CD4-positive, alpha-beta T cell treated with Interleukin-2 at 100 ng/mL for 4 hours (primary cell): ENCODE results near the gene NKX1-2.

Experiments used
- DNase-seq: peaks from one replicate; pipeline ENCODE4 v3.0.0-alpha.2; 2020; ENCODE audit warnings: low spot score

NKX1-2 gene

DNA sequence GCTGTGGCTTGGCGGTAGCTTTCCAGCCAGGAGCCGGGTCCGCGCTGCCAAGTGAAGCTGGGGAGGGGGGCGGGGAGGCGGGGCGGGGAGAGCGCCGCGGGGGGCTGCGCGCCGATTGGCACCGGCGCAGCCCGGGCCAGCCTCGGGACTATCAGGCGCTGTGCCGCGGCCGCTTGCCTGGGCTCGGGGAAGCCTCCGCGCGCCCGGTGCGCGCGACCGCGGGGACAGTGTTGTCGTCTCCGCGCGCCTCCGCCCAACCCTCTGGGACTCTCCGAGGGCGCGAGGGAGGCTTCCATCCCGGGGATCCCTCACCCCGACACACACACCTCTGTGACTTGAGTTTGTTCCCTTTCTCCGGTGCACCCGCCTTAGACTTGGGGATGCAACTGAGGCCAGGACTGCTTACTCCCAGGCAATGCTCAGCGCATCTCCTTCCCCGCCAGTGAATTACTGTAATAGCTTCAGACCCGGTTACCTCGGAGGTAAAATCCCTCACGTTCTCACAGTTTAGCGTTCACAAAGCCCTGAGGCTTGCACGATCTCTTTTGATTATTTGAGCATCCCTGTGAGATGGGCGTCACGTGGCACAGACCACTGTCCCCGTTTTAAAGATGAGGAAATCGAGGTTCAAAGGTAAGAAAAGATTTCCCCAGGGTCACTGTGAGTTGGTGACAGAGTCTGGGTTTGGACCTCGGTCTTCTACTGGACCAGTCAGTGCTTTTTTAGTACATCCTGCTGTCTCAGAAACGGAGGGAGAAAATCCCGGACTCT, at the start of gene NKX1-2:
Gene NKX1-2, minus strand, starts transcription at position 24 of the 771 bp plus-strand sequence. CDS start 92 bp downstream, outside the sequence.
- DNase-seq, result no peak

DNA sequence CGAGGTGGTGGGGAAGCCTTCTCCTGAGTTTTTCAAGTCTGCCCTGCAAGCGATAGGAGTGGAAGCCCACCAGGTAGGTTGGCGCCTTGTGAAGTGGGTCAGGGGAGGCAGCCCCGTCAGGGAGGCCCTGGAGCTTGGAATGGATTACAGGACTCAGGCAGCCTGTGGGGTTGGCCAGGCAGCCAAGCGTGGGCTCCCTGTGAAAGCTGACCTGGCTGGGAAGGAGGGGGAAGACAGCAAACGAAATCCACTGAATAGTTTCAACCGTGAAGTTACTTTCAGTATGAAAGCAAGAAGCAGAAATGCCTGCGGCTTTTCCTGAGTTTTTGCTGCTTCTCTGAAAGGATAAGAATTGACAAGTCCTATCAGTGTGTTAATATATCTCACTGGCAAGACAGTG, 48.2 kb upstream of the NKX1-2 start:
- DNase-seq, result no peak

DNA sequence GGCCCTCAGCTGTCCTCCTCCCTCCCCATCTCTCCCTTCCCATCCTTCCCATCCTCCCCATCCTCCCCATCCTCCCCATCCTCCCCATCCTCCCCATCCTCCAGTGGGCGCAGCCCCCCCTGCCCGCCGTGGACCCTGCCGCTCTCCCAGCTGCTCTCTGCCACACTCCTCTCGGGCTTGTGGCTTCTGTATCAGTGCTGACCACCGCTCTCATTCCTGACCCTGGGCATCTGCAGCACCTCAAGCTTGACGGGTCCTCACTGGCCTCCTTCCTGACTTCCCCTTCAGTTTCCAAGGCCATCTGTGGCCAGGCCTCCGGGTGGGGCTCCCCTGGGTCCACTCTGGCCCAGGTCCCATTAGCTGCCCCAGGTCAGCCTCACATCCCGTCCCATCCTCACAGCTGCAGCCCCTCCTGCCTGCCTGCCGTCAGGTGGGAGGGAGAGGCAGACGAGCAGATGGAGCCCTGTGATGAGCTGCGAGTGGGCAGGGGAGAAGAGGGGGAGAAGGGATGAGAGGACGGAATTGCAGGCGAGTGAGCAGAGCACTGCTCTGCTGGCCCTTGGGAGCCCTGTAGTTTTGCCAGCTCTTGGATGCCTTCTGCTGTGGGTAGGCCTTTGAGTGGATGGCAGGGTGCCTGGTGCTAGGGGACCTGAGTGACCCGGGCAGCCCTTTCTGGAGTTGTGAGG, 47.5 kb upstream of the NKX1-2 start:
- no peak for DNase-seq

DNA sequence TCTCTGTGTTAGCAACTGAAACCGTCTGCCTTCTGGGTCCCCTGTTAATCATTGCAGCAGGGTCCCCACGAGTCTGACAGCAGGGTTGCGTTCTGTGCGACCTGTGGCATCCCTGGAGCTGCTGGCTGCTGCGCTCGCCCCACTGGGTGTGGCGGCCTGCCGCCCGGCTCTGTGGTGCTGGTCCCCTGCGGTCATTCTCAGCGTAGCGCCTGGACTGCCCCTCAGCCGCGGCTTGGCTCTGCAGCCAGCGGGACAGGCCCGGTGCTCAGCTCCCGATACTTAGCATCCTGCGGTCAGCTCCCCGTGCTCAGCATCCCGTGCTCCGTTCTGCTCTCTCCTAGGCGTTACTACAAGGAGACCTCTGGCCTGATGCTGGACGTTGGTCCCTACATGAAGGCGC, 46.8 kb upstream of the NKX1-2 start:
- DNase-seq, result no peak

DNA sequence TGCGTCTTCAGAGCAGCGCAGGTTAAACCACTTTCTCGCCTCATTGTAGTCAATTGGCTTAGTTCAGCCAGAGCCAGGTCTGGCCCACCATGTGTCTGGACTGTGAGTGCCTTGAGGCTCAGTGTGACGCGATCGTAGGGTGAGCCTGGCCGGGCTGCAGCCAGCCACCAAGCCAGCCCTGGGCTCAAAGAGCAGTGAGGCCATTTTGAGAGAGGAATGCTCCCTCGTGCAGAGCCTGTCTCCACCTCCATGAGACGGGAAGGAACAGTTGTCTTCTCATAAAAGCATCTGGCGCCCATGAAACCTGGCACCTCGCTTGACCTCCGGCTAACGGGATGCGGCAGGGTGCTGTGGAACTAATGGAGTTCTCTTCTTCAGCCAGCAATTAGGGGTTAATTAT, 46.3 kb upstream of the NKX1-2 start:
- no peak for DNase-seq

DNA sequence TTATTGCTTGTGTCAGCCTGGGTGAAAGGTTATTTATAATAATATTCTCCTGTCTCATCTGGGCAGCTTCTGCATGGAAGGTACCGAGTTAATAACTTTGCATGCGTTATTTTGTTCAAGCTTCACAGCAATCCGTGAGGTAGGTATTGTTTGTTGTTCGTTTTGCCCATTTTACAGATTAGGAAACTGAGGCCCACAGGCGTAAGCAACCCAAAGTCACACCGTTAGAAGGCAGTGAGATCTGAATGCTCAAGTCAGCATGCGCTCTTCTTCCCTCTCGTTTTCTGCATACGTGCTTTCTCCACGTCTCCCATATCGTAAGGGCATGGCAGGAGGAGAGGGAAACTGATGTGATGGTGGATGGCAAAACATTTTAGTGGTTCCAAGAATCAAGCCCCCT, 45.9 kb upstream of the NKX1-2 start:
- no peak for DNase-seq

DNA sequence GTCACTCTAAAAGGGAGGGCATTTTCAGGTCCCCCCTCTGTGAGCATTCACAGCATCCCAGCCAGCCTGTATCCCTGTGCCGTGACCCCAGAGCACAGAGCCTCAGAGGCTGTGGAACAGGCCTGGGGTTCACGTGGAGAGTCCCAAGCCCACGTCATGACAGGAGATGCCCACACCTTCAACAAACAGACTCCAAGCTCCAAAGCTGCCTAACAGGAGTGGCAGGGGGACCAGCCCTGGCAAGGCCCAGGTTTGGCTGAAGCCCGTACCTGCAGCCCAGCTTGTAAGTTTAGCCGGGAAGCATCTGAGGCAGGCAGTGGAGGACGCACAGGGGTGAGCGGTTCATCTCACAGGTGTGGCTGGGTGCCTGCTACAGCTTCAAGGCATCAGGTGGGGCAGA, 45.3 kb upstream of the NKX1-2 start:
- DNase-seq, result no peak

DNA sequence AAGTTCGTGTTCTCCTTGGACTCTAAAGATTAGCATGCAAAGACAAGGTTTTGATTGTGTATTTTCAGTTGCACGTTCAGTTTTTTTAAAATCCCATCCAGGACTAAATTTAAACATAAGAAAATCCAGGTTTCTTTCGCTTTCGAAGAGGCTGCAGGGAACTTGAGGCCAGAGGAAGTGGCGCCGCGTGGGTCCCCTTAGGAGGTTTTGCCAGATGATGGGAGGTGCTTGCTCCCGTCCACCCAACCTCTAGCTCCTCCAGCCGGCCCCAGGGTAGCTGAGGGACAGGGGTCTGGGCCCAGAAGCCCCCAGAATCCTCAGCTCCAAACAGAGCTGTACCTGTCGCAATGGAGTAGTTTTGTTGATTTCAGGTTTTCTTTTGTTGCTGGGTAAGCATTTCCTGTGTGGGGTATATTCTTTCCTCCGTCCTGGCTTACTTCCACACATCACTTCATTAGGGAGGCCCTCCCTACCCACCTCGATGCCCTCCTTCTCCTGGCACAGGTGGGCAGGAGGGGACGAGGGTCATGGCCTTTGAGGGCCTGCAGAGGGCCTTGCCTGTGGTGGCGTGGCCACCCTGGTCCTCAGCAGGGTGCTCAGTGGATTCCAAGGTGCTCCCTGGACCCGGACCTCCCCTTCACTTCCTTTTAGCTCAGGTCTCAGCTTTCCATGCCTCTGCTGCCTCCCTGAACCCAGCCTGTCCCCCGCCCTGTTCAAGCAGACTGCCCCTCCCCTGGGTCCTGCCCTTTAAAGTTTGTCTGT, 44.4 kb upstream of the NKX1-2 start:
- no peak for DNase-seq

DNA sequence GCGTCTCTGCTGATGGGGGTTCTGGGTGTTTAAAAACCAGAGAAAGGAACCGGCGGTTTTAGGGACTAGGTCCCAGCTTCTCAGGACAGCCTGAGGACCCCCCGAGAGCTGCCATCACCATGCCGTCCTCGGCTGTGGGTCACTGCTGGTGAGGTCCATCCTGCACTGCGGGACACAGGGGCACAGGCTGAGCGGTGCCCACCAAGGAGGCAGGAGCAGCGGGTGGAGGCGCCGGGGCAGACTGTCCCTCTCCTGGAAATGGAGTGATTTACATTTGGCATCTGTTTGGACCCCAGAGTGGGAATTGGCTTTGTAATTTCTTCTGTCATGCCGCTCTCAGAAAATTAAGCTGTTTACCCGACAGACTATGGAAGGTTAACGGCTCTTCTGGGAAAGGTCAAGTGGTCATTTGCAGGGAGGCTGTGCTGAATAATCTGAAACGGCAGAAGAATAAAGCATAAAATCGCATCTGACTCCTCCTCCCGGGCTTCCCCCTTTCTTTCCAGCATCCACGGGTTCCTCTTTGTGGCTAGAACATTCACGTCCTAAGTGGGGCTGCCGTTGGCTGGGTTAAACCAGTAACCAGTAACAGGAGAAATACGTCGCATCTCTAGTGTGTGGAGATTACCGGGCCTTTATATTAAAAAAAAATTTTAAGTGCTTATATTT, 43.5 kb upstream of the NKX1-2 start:
- DNase-seq, result no peak

DNA sequence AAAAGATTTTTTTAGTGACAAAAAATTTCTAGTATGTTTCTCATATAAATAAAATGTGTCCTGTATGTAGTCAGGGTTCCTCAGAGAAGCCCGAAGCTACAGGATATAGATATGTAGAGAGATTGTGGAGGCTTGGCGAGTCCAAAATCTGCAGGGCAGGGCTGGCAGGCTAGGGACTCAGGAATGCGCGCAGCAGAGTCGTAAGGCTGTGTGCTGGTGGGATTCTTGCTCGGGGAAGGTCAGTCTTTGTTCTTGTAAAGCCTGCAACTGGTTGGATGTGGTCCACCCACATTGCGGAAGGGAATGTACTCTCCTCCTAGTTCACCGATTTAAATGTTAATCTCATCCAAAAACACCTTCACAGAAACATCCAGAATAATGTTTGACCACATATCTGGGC, 42.4 kb upstream of the NKX1-2 start:
- DNase-seq, result no peak

DNA sequence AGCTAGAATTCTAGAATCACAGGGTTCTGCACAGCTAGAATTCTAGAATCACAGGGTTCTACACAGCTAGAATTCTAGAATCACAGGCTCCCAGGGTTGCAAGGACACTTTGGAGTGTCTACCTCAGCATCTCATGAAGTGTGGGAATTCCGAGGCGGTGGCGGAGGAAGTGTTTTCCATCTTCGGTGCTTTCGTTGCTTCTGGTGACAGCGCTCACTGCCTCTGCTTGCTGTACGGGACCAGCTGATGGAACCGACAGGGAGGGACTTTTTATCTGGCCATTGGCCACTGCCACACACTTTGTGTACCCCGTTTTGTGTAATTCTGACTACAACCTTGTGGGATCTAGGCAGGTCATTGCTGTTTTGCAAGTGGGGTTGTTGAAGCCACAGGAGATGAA, 41.3 kb upstream of the NKX1-2 start:
- no peak for DNase-seq

DNA sequence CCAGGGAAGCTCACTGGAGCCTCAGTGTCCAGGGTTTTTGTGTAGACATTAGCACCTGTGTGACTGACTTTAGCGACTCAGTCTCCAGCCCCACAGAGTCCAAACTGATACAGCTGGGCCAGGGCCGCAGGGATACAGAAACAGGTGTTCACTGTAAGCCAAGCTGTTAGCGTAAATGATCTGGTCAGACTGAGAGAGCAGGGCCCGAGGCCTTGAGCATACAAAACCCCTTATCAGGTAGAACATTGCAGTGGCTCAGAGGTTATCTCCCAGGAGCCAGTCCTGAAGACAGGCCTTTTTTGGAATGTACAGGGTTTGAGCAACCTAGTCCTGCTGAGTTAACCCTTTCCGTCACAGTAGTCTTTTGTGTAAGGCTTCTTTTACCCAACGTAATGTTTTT, 36.8 kb upstream of the NKX1-2 start:
- DNase-seq, result no peak

DNA sequence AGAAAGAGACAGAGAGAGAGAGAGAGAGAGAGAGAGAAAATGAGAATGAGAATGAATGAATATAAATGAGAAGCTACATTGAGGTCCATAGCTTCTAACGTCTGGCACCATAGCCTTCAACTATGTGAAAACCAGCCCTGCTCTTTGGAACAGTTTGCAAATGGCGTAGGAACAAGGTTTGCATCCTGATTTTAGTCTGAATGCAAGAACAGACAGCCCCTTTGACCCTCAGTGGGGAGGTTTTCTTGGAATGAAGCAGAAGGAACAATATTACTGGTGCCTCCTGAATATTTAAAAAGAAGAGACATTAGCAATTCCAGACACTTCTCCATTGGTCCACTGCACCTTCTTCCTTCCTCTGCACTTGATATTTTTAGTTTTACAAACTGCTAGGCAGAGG, 34.8 kb upstream of the NKX1-2 start:
- DNase-seq, result no peak

DNA sequence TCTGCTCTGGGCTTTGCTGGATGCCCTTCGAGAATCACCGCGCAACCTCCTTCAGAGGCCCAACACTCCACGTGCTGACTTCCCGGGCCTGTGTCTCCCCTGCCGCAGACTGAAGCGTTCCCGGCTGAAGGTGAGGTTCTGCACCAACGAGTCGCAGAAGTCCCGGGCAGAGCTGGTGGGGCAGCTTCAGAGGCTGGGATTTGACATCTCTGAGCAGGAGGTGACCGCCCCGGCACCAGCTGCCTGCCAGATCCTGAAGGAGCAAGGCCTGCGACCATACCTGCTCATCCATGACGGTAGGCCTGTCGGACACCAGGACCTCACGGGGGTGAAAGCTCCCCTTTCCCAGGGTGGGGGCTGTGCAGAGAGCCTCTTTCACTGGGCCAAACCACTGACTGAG, 34.2 kb upstream of the NKX1-2 start:
- DNase-seq, result no peak

DNA sequence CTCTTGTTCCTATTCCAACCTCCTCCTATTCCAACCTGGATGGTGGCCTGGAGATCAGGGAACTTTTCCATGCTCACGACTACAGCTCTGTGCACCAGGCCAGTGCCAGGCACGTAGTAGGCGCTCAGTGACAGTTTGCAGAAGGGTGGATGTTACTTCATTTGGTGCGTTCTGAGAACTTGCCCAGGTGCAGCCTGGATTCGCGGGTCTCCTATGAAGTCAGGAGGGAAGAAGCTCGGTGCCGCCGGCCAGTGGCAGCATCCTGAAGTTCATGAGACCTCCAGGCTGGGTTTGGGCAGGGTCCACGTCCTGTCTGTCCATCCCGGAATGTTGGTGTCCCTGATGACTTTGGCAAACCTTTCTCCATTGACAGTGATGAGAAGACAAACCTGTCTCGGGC, 33.0 kb upstream of the NKX1-2 start:
- no peak for DNase-seq

DNA sequence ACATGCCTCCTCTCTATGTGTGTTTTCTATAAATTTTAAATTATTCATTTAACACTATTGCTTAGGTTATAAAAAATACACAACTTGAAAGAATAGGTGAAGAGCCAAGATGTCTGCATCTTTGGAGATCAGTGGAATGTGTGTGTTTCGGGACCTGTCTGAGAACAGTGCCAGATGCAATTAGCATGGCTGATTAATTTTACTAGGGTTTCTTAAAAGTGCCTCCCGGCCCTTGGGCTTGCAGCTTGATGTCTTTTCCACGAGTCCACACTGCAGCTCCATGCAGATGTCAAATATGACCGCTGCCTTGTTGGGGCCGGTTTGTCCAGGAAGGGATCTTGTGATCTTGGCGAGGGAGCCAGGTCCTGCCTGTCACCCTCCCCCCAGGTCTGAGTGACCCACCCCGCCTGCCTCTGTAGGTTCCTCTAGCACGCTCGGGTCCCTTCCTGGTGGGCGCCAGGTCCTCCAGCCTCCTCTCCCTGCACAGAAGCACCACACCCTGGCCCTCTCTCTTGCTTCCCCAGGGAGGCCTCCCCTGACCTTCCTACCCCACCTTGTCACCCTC, 32.5 kb upstream of the NKX1-2 start:
- no peak for DNase-seq

DNA sequence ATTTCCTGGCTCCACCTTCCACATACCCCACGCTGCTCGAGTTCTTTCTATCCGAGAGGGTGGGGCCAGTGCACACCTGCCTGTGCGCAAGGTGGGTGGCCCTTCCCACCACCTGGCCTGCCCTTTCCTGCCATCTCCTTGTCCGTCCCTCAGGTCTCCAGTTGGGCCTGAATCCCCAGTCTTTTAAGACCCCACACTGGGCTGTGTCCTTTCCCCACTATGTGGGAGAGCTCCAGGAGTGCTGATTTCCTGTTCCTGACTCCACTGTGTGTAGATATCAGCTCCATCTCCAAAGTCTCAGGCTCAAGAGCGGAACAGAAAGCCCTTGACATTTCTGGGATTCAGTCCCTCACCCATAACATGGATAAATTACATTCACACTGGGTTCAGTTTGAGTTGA, 31.9 kb upstream of the NKX1-2 start:
- no peak for DNase-seq

DNA sequence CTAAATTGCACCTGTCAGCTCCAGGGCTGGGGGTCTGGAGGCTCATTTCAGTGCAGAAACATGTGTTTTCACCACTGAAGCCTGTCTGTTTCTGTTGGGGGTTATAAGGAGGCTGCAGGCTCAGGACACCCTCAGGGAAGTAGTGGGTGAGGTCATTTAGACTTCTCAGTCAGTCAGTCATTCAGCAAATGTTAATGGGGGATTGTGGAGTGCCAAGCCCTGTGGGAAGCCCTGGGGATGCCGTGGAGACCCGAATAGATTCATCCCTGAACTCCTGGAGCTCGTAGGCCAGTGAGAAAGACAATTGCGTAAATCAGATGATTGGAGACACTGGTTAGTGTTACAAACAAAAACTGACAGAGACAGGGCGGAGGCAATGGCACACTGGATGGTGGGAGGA, 31.0 kb upstream of the NKX1-2 start:
- DNase-seq, result no peak

DNA sequence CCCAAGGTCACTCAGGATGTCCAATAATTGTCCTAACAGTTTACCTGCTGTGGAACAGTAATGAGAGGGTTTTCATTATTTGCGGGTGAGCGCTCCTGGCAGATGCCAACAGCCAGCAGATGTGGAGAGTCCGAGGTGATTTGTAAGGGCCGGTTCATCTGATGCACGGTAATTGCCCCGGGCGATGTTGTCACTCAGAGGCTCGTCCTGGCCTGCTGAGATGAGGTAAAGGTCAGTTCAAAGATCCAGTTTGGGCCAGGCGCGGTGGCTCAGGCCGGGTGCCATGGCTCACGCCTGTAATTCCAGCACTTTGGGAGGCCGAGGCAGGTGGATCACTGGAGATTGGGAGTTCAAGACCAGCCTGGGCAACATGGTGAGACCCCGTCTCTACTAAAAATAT, 28.7 kb upstream of the NKX1-2 start:
- DNase-seq, result no peak

DNA sequence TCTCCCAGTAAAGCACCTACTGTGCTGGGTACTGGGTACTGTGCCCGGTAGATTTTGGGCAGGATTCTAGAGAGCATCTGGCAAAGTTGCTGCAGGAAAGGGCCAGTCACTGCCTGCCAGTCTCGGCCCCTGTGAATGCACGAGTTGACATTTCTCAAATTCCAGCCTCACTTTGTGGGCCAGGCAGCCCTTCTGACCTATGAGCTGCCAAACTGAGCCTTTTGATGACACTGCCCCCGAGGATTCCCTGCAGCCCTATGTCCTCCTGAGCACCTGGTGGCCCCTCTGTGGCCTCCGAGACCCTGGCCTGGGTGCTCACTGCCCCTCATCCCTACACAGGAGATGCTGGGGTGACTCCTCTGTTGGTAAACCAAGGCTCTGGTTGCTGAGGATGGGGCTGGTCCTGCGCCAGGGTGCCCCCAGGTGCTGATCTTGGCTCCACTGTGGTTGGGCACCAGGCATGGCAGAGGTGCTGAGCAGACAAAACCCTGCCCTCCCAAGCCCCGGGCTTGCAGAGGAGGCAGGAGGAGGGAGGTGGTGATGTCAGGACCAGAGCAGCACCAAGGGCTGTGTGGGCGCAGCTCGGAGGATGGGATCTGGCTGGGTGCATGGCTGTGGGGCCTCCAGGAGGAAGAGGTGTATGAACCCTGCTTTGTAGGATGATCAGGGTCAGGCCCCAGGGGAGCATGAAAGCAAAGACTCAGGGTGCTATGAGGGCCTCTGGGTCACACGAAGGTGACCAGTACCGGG, 28.0 kb upstream of the NKX1-2 start:
- DNase-seq, result no peak

DNA sequence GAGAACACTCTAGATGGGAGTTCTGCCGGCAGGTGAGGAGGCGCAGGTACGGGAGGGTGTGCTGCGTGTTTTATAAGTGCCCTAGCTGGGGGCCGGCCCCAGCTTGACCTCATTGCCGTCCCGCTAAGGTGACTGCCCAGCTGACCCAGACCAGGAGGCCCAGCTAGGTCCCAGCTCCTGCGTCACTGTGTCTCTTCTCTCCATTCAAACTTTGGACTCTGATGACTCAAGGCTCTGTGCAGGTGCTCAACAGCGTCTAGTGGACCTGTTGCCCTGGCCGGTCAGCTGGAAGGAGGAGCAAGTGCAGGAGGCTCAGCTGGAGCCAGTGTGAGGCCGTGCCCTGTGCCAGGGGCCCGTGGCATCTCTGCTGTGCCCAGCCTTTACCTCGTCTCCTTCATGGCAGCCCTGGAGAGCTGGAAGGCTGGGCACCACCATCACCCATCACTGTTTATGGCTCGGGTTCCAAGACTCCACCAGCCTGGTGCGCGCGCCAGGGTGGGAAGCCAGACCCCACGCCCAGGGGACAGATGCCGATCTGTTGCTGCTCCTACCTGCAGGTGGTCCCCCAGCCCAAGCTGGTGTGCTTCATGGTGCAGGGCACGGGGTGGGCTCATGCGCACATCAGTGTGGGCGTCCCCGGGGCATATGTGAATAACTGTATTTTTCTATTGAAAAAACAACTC, 26.3 kb upstream of the NKX1-2 start:
- DNase-seq, result no peak
